ENCODE measurements around the gene CEP19.

Gene CEP19

DNA sequence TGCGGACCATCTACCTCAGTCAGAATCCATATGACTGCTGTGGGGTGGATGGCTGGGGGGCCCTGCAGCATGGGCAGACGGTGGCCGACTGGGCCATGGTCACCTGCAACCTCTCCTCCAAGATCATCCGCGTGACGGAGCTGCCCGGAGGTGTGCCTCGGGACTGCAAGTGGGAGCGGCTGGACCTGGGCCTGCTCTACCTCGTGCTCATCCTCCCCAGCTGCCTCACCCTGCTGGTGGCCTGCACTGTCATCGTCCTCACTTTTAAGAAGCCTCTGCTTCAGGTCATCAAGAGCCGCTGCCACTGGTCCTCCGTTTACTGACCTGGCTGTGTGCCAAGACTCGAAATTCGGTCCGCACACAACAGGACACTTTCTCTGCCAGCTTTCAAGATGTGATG lies 50.6 kb downstream of the CEP19 start:
- peaks cover 16% of the 10 kb centered on the region for H3K4me1 ChIP-seq (ENCODE audit: control insufficient read depth, insufficient read depth, low read length)
- H3K9me3 ChIP-seq (ENCODE audit: control insufficient read depth, low read length): no peaks in the 10 kb centered on the region
- H3K36me3 ChIP-seq (ENCODE audit: control insufficient read depth, insufficient read depth, low read length, severe bottlenecking): no peaks in the 10 kb centered on the region
- no peaks in the 10 kb centered on the region for H3K27me3 ChIP-seq (replicated peaks; ENCODE audit: control insufficient read depth, insufficient read depth, low read length)
- DNase-seq (ENCODE audit: low read depth): no peak
- no peak overlapping the region for H3K9ac ChIP-seq (ENCODE audit: low read length)
- H3K4me3 ChIP-seq (ENCODE audit: low read length): no peak overlapping the region

DNA sequence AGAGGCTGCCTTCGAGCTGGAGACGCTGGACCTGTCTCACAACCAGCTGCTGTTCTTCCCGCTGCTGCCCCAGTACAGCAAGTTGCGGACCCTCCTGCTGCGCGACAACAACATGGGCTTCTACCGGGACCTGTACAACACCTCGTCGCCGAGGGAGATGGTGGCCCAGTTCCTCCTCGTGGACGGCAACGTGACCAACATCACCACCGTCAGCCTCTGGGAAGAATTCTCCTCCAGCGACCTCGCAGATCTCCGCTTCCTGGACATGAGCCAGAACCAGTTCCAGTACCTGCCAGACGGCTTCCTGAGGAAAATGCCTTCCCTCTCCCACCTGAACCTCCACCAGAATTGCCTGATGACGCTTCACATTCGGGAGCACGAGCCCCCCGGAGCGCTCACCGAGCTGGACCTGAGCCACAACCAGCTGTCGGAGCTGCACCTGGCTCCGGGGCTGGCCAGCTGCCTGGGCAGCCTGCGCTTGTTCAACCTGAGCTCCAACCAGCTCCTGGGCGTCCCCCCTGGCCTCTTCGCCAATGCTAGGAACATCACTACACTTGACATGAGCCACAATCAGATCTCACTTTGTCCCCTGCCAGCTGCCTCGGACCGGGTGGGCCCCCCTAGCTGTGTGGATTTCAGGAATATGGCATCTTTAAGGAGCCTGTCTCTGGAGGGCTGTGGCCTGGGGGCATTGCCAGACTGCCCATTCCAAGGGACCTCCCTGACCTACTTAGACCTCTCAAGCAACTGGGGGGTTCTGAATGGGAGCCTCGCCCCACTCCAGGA lies 51.5 kb downstream of the CEP19 start:
- Histone ChIP-seq H3K36me3 (ENCODE audit: control insufficient read depth, insufficient read depth, low read length, severe bottlenecking) (no peaks in the 10 kb centered on the region), H3K4me1 (ENCODE audit: control insufficient read depth, insufficient read depth, low read length) (peaks cover 8% of the 10 kb centered on the region), H3K27me3 (replicated peaks; ENCODE audit: control insufficient read depth, insufficient read depth, low read length) (no peaks in the 10 kb centered on the region), H3K9me3 (ENCODE audit: control insufficient read depth, low read length) (no peaks in the 10 kb centered on the region), H3K9ac (ENCODE audit: low read length) (no peak overlapping the region), H3K4me3 (ENCODE audit: low read length) (no peak overlapping the region)
- no peak for DNase-seq (ENCODE audit: low read depth)

DNA sequence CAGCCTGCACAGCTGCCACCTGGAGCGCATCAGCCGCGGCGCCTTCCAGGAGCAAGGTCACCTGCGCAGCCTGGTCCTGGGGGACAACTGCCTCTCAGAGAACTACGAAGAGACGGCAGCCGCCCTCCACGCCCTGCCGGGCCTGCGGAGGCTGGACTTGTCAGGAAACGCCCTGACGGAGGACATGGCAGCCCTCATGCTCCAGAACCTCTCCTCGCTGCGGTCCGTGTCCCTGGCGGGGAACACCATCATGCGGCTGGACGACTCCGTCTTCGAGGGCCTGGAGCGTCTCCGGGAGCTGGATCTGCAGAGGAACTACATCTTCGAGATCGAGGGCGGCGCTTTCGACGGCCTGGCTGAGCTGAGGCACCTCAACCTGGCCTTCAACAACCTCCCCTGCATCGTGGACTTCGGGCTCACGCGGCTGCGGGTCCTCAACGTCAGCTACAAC lies 52.1 kb downstream of the CEP19 start:
- DNase-seq (ENCODE audit: low read depth): no peak
- H3K36me3 ChIP-seq (ENCODE audit: control insufficient read depth, insufficient read depth, low read length, severe bottlenecking): no peaks in the 10 kb centered on the region
- H3K9ac ChIP-seq (ENCODE audit: low read length): no peak overlapping the region
- H3K4me1 ChIP-seq (ENCODE audit: control insufficient read depth, insufficient read depth, low read length): peaks cover 8% of the 10 kb centered on the region
- H3K4me3 ChIP-seq (ENCODE audit: low read length): no peak overlapping the region
- H3K9me3 ChIP-seq (ENCODE audit: control insufficient read depth, low read length): no peaks in the 10 kb centered on the region
- H3K27me3 ChIP-seq (replicated peaks; ENCODE audit: control insufficient read depth, insufficient read depth, low read length): no peaks in the 10 kb centered on the region
